ENCODE results near the gene SLC35B1. TPM values are rescaled to one million over a fixed set of nuclear protein-coding genes. Genes with fewer than 3 reads are reported as not detected.

The SLC35B1 gene
- total and polyA plus RNA-seq, 2 donors (not counting 3 experiments of a cell fraction or from before 2014, with no cell fraction given): 87.0 to 142 TPM

DNA sequence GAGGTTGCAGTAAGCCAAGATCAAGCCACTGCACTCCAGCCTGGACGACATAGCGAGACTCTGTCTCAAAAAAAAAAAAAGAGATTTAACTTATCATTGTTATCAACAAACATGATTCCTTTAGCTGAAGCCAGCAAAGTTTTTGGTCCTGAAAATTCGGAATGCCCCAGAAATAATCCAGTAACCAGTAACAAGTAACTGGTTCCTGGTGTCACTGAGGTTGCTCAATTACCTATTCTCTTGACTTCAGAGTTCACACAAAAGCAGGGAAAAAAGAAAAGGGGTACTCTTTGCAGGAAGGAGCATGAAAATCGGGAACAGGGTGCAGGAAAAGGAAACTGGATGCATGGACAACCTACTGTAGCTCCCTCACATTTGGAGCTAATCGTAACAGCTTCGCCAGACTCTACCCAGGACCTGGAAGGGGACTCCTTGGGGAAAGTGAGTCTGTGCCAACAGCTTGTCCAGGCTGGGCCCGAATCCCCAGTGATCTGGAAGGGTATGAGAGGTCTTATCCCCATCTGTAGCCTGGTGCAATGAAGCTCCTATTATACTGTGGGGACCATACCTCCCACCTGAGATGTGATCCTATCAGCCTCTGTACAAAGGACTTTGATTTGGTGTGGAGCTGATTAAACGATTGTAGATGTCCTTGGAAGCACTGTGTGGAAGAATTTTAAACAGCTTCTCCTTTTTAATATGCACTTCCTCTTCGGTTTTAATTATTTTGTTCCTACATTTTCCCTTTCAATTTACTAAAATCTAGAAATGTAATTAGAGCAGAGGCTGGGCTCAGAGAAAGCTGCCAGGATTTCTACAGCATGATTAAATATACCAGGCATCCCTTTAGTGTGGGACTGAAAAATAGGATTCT lies 26.4 kb downstream of the SLC35B1 start:
- dilution Hi-C loops (cut with MboI; ENCODE audit: extremely low pct_ligation_motif_present, low sequenced_read_pairs) (no loop called here), intact Hi-C loops (cut with micrococcal nuclease) (no loop called here)
- TF ChIP-seq JUN (IDR thresholded peaks at IDR 0.05; ENCODE audit: borderline replicate concordance, insufficient read depth, insufficient read length, low read depth): no peak
- TF ChIP-seq POLR2A (IDR thresholded peaks at IDR 0.05; ENCODE audit: low read depth, low read length): no peak
- no peak for TF ChIP-seq GATA2 (IDR thresholded peaks at IDR 0.05; ENCODE audit: insufficient read depth, insufficient read length, low read depth, low read length)
- TF ChIP-seq FOS (IDR thresholded peaks at IDR 0.05; ENCODE audit: borderline replicate concordance, insufficient read depth, low read length): no peak
- no peak for TF ChIP-seq POLR2AphosphoS5 (IDR thresholded peaks at IDR 0.05; ENCODE audit: insufficient read depth, low read depth, low read length)
- TF ChIP-seq, protein P1, sequence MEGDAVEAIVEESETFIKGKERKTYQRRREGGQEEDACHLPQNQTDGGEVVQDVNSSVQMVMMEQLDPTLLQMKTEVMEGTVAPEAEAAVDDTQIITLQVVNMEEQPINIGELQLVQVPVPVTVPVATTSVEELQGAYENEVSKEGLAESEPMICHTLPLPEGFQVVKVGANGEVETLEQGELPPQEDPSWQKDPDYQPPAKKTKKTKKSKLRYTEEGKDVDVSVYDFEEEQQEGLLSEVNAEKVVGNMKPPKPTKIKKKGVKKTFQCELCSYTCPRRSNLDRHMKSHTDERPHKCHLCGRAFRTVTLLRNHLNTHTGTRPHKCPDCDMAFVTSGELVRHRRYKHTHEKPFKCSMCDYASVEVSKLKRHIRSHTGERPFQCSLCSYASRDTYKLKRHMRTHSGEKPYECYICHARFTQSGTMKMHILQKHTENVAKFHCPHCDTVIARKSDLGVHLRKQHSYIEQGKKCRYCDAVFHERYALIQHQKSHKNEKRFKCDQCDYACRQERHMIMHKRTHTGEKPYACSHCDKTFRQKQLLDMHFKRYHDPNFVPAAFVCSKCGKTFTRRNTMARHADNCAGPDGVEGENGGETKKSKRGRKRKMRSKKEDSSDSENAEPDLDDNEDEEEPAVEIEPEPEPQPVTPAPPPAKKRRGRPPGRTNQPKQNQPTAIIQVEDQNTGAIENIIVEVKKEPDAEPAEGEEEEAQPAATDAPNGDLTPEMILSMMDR (IDR thresholded peaks at IDR 0.05; ENCODE audit: extremely low read depth in 1 of 2, insufficient read depth in 1 of 2, low read depth in 1 of 2, low read length in 2 of 2): no peak
- TF ChIP-seq MYC (IDR thresholded peaks at IDR 0.05; ENCODE audit: low read depth, low read length): no peak
- TF ChIP-seq, protein P2, sequence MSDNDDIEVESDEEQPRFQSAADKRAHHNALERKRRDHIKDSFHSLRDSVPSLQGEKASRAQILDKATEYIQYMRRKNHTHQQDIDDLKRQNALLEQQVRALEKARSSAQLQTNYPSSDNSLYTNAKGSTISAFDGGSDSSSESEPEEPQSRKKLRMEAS (IDR thresholded peaks at IDR 0.05; ENCODE audit: insufficient read depth, insufficient read length): no peak
- no peak for TF ChIP-seq EZH2 (IDR thresholded peaks at IDR 0.05; ENCODE audit: borderline replicate concordance, low read depth, low read length, severe bottlenecking)

More for the DNA sequence above, 26.4 kb downstream of the SLC35B1 start:
- no peaks in the 10 kb centered on the region for H3K27me3 ChIP-seq (ENCODE audit: control insufficient read depth in 2 of 2, insufficient read depth in 2 of 2, low read length in 2 of 2)
- no peak overlapping the region for H3K4me2 ChIP-seq (ENCODE audit: insufficient read depth, low read length)
- H3K36me3 ChIP-seq (ENCODE audit: control insufficient read depth in 2 of 2, extremely low read depth in 1 of 2, insufficient read depth in 2 of 2, low read length in 2 of 2): no peaks in the 10 kb centered on the region
- no peak overlapping the region for H3K9ac ChIP-seq (replicated peaks; ENCODE audit: extremely low read depth, insufficient read depth, low read length)
- CTCF ChIA-PET: interaction anchor here (0.9 to 1.9 kb wide), 5 partner anchors 10 to 111 kb away, joined by 3 to 7 read pairs (median 4); partner anchors contain the start of gene NXPH3
- no peak for DNase-seq (ENCODE audit: low read depth, low spot score)
- H4K20me1 ChIP-seq (replicated peaks; ENCODE audit: control insufficient read depth, extremely low read depth, insufficient read depth, low read length): no peaks in the 10 kb centered on the region
- no peaks in the 10 kb centered on the region for H3K9me1 ChIP-seq (replicated peaks; ENCODE audit: control insufficient read depth, extremely low read depth, insufficient read depth, low read length)
- BruUV-seq (replicated peaks): no TSS peak
- POLR2A ChIA-PET: no interaction called here
- no peaks in the 10 kb centered on the region for H3K9me3 ChIP-seq (replicated peaks; ENCODE audit: control insufficient read depth, insufficient read depth, low read length)
- no peak overlapping the region for H3K4me3 ChIP-seq (replicated peaks in 1 of 3; ENCODE audit: insufficient read depth in 1 of 3, low read depth in 1 of 3, low read length in 3 of 3)
- H3K79me2 ChIP-seq (ENCODE audit: control insufficient read depth, insufficient read depth, low read length): peaks cover 9% of the 10 kb centered on the region
- H3K27ac ChIP-seq (ENCODE audit: insufficient read depth, low read depth, low read length): no peak overlapping the region
- no peak overlapping the region for H2AFZ ChIP-seq (ENCODE audit: low read depth, low read length)
- FAIRE-seq: no peak
- H3K4me1 ChIP-seq (ENCODE audit: control insufficient read depth, extremely low read depth, insufficient read depth, low read length): peaks cover 3% of the 10 kb centered on the region

Measured in endothelial cell of umbilical vein (primary cell).